Activated T-cell treated with anti-CD3 and anti-CD28 coated beads, Interleukin-2, amount 50 U/mL, for 24 hours (primary cell): ENCODE measurements around the gene ACTA1.
"Not testable (repeated sequence)": the region's sequence is repeated elsewhere in the genome, so short reads cannot be mapped to it uniquely, and the experiment has no call there.

Experiments used
- DNase-seq: peaks from one replicate; pipeline ENCODE4 v3.0.0-alpha.2; 2020
- H3K27ac Mint-ChIP-seq: 2 replicates; pipeline ENCODE4 v1.8.0; 2020; ENCODE audit warnings: mild to moderate bottlenecking, mixed read lengths
- H3K27me3 Mint-ChIP-seq: 2 replicates; pipeline ENCODE4 v1.8.0; 2020; ENCODE audit warnings: mixed read lengths
- H3K36me3 Mint-ChIP-seq: 2 replicates; pipeline ENCODE4 v1.8.0; 2020; ENCODE audit warnings: low read depth, mixed read lengths
- H3K4me1 Mint-ChIP-seq: 2 replicates; pipeline ENCODE4 v1.8.0; 2020; ENCODE audit warnings: low read depth, mixed read lengths
- H3K4me3 Mint-ChIP-seq: 2 replicates; pipeline ENCODE4 v1.8.0; 2020; ENCODE audit warnings: mild to moderate bottlenecking, moderate library complexity, mixed read lengths
- H3K9me3 Mint-ChIP-seq: 2 replicates; pipeline ENCODE4 v1.8.0; 2020; ENCODE audit warnings: mixed read lengths

The ACTA1 gene

GRCh38 chr1:229408458-229409037, 25.3 kb downstream of the ACTA1 start:
- no peaks in the 10 kb centered on the region for H3K36me3 Mint-ChIP-seq
- DNase-seq = no peak
- no peak overlapping the region for H3K27ac Mint-ChIP-seq
- peaks cover 67% of the 10 kb centered on the region for H3K27me3 Mint-ChIP-seq
- no peaks in the 10 kb centered on the region for H3K9me3 Mint-ChIP-seq
- peaks cover 19% of the 10 kb centered on the region for H3K4me1 Mint-ChIP-seq
- H3K4me3 Mint-ChIP-seq = no peak overlapping the region

GRCh38 chr1:229407206-229408026, 26.5 kb downstream of the ACTA1 start:
- H3K9me3 Mint-ChIP-seq = no peaks in the 10 kb centered on the region
- peak overlapping the region; percentile 70 for H3K4me3 Mint-ChIP-seq
- peaks cover 74% of the 10 kb centered on the region for H3K27me3 Mint-ChIP-seq
- H3K4me1 Mint-ChIP-seq = peaks cover 19% of the 10 kb centered on the region
- H3K27ac Mint-ChIP-seq = no peak overlapping the region
- H3K36me3 Mint-ChIP-seq = no peaks in the 10 kb centered on the region
- peak; percentile 41 for DNase-seq

GRCh38 chr1:229406798-229407197, 27.1 kb downstream of the ACTA1 start:
- no peaks in the 10 kb centered on the region for H3K36me3 Mint-ChIP-seq
- H3K4me3 Mint-ChIP-seq = peak overlapping the region; percentile 70
- peaks cover 19% of the 10 kb centered on the region for H3K4me1 Mint-ChIP-seq
- no peak for DNase-seq
- H3K9me3 Mint-ChIP-seq = no peaks in the 10 kb centered on the region
- H3K27me3 Mint-ChIP-seq = peaks cover 77% of the 10 kb centered on the region
- no peak overlapping the region for H3K27ac Mint-ChIP-seq

GRCh38 chr1:229403573-229403972, 30.3 kb downstream of the ACTA1 start:
- Mint-ChIP-seq H3K4me3 (no peak overlapping the region), H3K36me3 (no peaks in the 10 kb centered on the region), H3K27ac (no peak overlapping the region), H3K27me3 (peaks cover 58% of the 10 kb centered on the region), H3K4me1 (peaks cover 10% of the 10 kb centered on the region), H3K9me3 (no peaks in the 10 kb centered on the region)
- DNase-seq = no peak

- Mint-ChIP-seq H3K9me3 (no peaks in the 10 kb centered on the region), H3K4me1 (peaks cover 9% of the 10 kb centered on the region), H3K36me3 (no peaks in the 10 kb centered on the region), H3K4me3 (no peak overlapping the region), H3K27me3 (peaks cover 52% of the 10 kb centered on the region), H3K27ac (no peak overlapping the region)
- DNase-seq = no peak
Observed at GRCh38 chr1:229402993-229403392, 30.9 kb downstream of the ACTA1 start.

- not testable (repeated sequence) for H3K4me3 Mint-ChIP-seq, H3K4me1 Mint-ChIP-seq, H3K36me3 Mint-ChIP-seq, H3K9me3 Mint-ChIP-seq, DNase-seq, H3K27ac Mint-ChIP-seq
- H3K27me3 Mint-ChIP-seq = peaks cover 46% of the 10 kb centered on the region
Observed at GRCh38 chr1:229402329-229402728, 31.6 kb downstream of the ACTA1 start.

GRCh38 chr1:229397762-229398161, 36.1 kb downstream of the ACTA1 start:
- Mint-ChIP-seq H3K9me3 (no peaks in the 10 kb centered on the region), H3K36me3 (no peaks in the 10 kb centered on the region), H3K4me3 (no peak overlapping the region), H3K4me1 (no peaks in the 10 kb centered on the region), H3K27me3 (peaks cover 36% of the 10 kb centered on the region), H3K27ac (no peak overlapping the region)
- DNase-seq = no peak

GRCh38 chr1:229396585-229397206, 37.2 kb downstream of the ACTA1 start:
- no peak overlapping the region for H3K27ac Mint-ChIP-seq
- DNase-seq = no peak
- peaks cover 35% of the 10 kb centered on the region for H3K27me3 Mint-ChIP-seq
- H3K4me1 Mint-ChIP-seq = no peaks in the 10 kb centered on the region
- H3K36me3 Mint-ChIP-seq = no peaks in the 10 kb centered on the region
- H3K4me3 Mint-ChIP-seq = no peak overlapping the region
- no peaks in the 10 kb centered on the region for H3K9me3 Mint-ChIP-seq

- DNase-seq, H3K4me1 Mint-ChIP-seq, H3K9me3 Mint-ChIP-seq, H3K27ac Mint-ChIP-seq, H3K36me3 Mint-ChIP-seq, H3K4me3 Mint-ChIP-seq: not testable (repeated sequence)
- H3K27me3 Mint-ChIP-seq = peaks cover 35% of the 10 kb centered on the region
Observed at GRCh38 chr1:229394517-229394916, 39.4 kb downstream of the ACTA1 start.

- Mint-ChIP-seq H3K9me3 (no peaks in the 10 kb centered on the region), H3K27me3 (peaks cover 35% of the 10 kb centered on the region), H3K27ac (no peak overlapping the region), H3K4me3 (no peak overlapping the region), H3K4me1 (no peaks in the 10 kb centered on the region), H3K36me3 (no peaks in the 10 kb centered on the region)
- DNase-seq = no peak
Observed at GRCh38 chr1:229392936-229393335, 41.0 kb downstream of the ACTA1 start.

- Mint-ChIP-seq H3K4me3 (no peak overlapping the region), H3K36me3 (no peaks in the 10 kb centered on the region), H3K4me1 (no peaks in the 10 kb centered on the region), H3K9me3 (no peaks in the 10 kb centered on the region), H3K27ac (no peak overlapping the region), H3K27me3 (peaks cover 22% of the 10 kb centered on the region)
- no peak for DNase-seq
Observed at GRCh38 chr1:229390130-229390529, 43.8 kb downstream of the ACTA1 start.

GRCh38 chr1:229388897-229389580, 44.9 kb downstream of the ACTA1 start:
- Mint-ChIP-seq H3K27ac (no peak overlapping the region), H3K27me3 (peaks cover 16% of the 10 kb centered on the region), H3K4me3 (no peak overlapping the region), H3K9me3 (no peaks in the 10 kb centered on the region), H3K36me3 (no peaks in the 10 kb centered on the region), H3K4me1 (no peaks in the 10 kb centered on the region)
- no peak for DNase-seq

GRCh38 chr1:229385853-229386456, 47.9 kb downstream of the ACTA1 start:
- no peak overlapping the region for H3K27ac Mint-ChIP-seq
- H3K9me3 Mint-ChIP-seq = no peaks in the 10 kb centered on the region
- no peak for DNase-seq
- no peak overlapping the region for H3K4me3 Mint-ChIP-seq
- H3K27me3 Mint-ChIP-seq = peaks cover 6% of the 10 kb centered on the region
- no peaks in the 10 kb centered on the region for H3K36me3 Mint-ChIP-seq
- H3K4me1 Mint-ChIP-seq = no peaks in the 10 kb centered on the region

GRCh38 chr1:229384822-229385221, 49.1 kb downstream of the ACTA1 start:
- DNase-seq = no peak
- H3K27ac Mint-ChIP-seq = no peak overlapping the region
- no peak overlapping the region for H3K4me3 Mint-ChIP-seq
- no peaks in the 10 kb centered on the region for H3K4me1 Mint-ChIP-seq
- H3K27me3 Mint-ChIP-seq = peaks cover 3% of the 10 kb centered on the region
- H3K9me3 Mint-ChIP-seq = no peaks in the 10 kb centered on the region
- no peaks in the 10 kb centered on the region for H3K36me3 Mint-ChIP-seq
